Iris pigment epithelial cell (primary cell): ENCODE data around the gene PEX5L.

Experiments used
- DNase-seq: peaks from one replicate; pipeline ENCODE4 v3.0.0-alpha.2; 2011; ENCODE audit warnings: low read depth

Gene PEX5L

DNA sequence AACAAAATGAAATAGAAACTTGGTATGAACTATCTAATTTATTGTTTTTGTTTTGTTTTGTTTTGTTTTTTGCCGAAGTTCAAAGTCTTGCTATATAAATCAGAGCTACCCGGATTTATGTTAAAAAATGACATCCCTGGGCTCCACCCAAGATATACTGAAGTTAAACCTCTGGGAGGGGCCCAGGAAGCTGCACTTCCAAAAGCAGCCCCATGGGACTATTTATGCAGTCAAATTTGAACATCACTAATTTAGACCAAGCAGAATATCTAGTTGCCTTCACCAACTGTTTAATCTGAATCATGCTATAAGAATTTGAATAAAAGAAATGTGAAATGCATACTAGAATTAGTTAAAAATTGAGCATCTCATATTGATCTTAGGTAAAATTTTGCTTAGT, 32.2 kb downstream of the PEX5L start:
- no peak for DNase-seq

DNA sequence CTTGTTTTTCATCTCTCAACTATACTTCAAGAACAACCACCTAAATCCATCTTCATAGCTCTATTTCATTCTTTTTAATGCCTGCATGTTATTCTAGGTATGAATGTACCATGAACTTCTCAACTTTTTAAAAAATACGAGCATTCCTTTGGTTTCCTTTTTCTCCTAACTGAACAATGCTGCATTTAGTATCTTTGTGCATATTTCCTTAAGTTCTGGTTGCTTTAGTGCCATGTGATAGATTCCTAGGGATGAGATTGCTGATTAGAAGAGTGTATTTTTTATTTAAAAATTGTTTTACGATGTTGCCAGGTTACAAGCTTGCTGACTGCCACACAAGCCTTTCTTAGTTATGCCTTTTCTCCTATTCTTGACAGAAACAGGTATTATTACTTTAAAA, 34.7 kb downstream of the PEX5L start:
- DNase-seq: no peak

DNA sequence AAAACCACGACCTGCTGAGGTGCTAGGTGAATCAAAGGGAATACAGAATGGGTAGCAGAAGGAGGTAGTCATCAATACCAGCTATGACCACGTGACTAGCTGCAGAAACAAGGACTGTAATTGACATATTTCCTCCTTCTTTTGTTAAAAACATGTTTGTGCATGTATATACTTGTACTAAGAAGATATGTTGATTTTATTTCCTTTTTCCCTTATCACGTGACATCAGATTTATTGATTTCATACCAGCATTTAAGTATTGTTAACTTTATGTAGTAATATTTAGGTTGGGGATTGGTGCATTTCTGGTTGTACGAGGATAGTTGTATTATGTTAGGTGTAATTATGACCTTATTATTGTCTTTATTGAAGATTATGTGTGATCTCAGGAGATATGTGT, 36.2 kb downstream of the PEX5L start:
- no peak for DNase-seq

DNA sequence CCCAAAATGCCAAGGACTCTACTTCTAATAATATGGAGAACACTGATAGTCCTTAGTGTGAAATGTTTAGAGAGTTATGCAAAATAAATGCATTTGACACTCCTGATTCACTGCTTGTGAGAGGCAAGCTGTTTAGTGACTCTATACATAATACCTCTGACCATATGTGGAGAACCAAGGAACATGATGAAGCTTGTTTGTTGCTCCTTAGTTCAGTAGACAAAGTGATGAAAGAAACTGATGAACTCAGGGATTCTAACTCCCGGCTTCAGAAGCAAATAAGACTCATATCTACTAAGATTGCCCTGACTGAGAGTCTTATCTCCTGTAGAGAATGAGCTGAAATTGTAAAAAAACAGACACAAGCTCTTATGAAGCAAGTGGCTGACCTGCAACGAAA, 41.3 kb downstream of the PEX5L start:
- DNase-seq: no peak

DNA sequence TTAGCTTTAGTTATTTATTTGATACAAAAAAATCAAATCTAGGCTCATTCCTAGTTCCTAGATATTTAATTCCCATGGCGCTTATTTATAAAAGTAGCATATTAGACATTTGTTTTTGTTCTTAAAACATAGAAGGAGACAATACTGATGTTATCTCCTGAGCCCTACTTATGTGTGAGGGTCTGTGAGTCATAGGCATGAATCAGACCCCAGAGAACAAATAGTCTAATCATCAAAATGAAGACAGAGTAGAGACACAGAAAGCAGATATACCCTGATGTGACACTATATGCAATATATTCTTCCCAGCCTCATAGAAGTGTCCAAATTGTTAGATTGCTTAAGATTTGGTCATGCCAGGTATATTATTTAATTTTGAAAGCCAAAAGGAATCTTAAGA, 44.9 kb downstream of the PEX5L start:
- no peak for DNase-seq

DNA sequence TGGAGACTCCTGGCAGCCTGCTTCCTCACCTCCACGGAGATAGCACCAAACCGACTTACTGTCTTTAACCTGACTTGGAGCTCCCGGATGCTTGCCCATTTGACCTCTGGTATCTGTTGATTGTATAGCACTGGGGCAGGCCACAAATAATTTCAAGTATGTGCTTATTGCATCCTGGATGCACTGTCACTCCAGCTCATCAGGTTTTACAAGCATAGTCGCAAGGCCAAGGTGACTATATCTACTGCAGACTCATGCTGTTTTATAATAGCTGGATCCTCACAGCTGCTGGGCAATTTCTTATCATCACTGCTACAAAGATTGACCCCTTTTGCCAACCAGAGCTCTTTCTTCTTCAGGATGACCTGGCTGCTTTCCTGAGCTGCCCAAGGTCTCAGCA, 45.6 kb downstream of the PEX5L start:
- no peak for DNase-seq

DNA sequence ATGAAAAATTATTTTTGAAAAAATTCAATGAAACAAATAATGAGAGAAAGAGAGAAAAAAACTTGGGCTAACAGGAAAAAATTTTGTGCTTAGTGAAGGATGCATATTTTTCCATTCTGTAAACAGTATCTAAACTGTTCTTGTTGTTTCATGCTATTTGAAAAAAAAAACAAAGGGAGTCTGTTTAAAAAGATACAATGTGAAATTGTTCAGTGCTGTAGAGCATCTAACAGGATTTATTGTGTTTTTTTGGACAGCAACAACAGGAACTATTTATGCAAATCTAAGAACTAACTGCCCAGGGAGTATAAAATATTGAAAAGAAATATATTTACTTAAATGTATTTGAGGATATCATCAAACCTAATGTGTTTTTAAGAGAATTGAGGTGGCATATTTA, 55.1 kb downstream of the PEX5L start:
- no peak for DNase-seq

DNA sequence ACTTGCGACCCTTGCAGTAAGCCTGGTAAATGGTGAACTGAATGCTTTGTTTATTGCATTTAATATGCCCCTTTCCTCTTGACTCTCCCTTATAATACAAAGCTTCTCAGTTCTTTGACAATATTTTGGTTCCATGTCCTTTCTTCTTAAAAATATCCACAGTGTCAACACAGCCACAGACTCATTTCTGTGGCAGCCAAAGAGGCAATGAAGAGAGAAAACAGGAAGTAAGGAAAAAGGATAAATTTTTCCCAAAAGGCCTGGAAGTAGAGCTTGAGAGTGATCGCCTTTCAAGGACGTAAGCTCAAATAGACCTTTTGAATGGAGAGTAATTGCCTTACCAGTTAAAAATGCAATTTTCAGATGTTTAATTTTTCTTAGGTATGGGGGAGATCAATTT, 59.4 kb downstream of the PEX5L start:
- no peak for DNase-seq

DNA sequence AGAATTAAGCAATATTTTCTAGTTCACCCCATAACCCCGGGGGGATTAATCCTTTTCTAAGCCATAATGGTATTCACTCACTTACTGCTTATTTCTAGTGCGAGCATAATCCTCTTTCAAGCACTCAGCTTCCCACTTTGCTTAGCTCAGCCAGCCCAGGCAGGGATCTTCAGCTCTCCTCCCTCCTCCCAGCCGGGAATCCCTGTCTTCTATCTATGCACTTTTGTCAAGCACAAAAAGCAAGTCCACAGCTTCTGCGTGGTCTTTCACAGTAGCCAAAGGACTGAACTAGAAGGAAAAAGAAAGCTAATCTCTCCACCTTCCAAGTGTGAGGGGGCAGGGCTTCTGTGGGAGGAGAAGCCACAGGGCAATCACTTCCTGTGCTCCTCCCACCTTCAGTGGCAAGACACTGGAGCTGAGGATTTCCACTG, 62.8 kb downstream of the PEX5L start:
- no peak for DNase-seq

DNA sequence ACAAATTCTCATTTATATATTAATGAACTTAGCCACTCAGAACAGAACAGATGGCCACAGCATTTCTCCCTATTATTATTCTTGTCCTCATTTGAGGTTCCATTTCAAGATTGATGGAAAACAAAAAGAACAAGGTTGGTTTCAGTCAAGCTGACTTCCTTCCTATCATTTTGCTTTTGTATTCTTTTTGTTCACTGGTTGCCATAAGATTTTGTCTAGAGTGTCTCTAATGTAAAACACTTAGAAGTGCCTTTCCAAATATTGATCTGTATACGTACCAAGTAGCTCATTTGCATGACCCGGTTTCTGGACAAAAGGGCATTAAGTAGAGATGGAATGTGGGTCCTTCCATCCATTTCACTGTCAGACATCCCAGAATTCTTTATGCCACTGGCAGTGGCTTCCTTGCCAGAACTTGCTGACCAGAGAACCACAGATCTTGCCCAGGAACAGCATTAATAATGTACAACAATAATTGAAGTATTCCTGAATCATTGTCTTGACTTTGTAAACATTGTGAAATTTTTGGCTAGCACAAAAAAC, 63.8 kb downstream of the PEX5L start:
- DNase-seq: no peak

DNA sequence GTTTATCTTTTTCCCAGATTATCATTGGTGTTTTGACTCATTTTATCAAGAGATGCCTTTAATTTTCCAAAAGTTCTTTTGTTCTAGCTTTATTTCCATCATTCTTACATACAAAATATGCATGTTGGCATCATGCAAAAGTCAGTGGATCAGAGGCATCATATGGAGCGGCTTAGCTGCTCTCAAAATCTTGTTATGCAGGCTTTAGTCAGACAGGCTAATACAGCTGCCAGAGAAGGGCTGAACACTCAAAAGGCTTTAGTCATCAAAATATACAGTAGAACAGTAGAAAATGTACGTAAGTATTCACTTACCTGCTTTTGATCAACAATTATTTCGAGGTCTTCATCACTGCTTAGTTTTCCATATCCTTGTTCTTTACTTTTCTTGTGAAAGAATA, 65.5 kb downstream of the PEX5L start:
- no peak for DNase-seq

DNA sequence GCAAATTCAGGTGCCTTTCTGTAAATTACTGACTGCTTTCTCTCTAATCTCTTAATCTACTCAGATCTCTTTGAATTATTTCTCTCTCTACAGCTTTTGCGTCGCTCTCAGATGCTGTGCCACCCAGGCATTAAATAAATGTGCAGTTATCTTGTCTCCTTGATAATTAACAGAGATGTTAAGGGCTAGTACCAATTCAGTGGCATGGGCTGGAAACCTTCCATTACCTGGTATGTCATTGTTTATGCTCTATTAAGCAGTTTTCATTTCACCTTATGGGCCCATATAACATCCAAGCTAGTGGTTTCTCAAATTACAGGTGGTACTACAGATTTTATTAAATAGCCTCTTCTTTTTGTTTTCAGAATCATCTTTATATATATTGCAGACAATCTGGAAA, 66.0 kb downstream of the PEX5L start:
- DNase-seq: no peak

DNA sequence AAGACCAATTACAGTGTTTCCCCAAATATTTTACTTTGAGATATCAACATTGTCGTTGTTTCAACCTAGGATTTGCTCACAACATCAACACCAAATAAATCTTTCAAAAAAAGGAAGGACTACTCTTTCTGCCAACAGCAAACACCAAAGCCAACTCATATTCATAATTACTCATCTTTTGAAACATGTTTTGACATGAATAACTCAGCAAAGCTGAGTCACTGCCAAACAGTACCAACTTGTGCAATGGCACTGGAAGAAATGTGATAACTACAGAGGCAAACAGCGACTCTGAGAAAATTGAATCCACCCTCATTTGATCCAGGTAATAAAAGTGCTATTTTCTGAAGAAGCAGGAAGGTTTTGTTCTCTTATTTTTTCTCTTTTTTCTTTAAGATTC, 67.2 kb downstream of the PEX5L start:
- peak; percentile 51 for DNase-seq

DNA sequence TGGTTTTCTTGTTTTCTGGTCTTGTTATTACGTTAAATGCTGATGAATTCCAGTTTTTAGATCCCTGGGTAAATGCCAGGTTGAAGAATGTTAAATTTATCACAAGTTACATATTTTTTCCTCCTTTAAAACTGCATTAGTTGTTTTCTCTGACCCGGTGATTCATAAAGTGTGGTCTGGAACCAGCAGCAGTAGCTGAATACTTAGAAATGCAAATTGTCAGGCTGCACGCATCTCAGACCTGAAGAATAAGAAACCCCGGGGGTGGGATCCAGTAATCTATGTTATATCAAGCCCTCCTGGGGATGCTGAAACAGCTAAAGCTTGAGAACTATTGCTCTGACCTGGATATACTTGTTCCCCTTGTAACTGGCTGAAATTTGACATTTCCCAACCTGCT, 69.1 kb downstream of the PEX5L start:
- no peak for DNase-seq

DNA sequence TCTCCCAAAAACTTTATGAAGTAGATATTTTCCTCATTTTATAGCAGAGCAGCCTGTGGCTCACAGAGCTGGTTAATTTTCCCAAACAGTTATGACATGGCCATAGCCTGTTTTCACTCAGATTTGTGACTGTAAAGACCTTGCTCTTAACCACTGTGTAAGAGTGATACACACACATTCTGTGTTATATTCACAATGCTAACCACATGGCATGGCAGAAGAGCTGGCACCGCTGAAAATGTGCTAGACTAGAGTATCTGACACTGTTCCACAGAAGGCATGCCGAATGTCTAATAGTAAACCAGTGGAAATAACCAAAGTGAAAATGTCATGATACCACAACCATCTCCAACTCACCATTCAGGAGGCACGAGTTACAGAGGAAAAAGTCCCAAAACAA, 71.8 kb downstream of the PEX5L start:
- no peak for DNase-seq

DNA sequence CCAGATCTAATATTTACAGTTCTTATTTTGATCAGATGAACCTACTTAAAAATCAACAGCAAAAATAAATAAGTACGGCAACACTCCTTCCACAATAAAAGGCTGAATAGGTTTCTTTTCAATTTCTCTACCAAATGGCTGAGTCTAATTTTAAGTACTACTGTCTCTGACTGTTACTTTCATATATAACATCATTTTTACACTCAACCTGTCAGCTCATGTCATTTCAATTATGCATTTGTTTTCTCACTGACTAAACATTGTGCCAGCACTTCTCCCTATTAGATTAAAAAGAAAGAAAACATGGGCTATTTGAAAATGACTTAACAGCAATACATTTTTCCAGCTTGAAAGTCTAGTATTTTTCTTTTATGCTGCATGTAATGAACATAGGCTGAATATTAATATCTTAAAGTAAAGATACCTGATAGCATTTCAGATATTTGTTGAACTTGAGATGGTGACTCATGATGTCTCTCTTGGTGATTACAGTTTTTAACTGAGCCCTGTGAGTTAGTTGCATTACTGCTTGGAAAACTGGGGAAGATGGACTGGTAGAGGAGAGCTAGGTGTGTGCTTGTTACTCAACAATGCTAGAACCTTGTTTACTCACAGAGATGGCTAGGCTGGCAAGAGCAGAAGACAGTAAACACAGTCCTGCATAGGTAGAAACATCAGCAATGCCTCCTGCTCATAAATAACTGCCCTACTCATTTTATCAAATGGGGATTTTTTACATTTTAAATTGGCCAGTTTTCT, 73.9 kb downstream of the PEX5L start:
- no peak for DNase-seq

DNA sequence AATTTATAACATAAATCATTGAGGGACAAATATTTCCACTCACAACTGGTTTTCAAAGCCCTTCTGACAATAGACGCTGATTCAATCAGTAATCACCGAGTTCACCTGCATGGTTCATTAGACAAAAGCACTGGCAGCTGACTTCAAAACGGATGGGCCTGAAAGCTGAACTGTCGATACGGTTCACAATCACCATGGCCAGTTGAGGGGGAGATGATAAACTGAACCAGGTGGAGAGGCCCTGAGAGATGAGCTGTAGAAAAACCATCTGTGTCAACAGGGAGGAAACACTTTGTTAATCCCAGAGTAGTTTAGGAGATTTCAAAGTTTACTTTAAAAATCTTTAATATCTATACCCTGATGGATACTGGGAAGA, 75.0 kb downstream of the PEX5L start:
- DNase-seq: no peak

DNA sequence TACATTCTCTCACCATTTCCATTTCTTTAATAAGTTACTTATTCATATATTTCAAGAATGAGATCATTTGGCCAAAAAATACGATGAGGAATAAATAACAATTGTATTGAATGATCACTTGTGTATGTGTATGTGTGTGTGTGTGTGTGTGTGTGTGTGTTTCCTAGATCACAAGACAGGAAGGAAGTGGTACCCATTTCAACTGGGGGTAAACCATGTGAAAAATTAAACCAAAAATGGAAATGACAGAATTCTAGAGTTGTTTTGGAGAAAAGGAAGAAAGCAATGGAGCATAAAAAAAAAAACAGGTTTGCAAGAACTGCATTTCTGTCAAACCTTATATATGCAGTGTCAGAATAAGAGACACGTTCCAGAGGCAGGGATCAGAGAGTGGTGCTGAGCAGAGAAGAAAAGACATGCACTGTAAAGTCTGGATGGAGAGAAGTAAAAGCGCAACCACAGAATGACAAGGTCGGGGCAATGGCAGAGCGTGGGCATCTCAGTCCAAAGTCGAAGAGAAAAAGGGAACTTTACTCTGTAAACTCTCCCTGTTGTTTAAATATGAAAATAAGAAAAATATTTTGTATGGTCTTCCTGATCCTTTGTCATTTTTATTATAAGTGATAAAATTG, 75.5 kb downstream of the PEX5L start:
- DNase-seq: no peak

DNA sequence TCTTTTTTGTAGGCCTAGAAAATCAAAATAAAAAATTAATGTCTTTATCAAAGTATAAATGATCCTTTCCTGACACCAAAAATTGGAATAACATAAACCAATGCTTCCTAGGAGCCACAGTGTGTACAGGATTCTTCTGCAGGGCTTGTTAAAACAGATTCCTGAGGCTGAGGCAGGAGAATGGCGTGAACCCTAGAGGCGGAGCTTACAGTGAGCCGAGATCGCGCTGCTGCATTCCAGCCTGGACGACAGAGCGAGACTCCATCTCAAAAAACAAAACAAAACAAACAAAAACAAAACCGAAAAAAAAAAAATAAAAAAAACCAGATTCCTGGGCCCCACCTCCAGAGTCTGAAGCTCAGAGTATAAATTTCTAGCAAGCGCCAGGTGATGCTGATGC, 78.0 kb downstream of the PEX5L start:
- no peak for DNase-seq

DNA sequence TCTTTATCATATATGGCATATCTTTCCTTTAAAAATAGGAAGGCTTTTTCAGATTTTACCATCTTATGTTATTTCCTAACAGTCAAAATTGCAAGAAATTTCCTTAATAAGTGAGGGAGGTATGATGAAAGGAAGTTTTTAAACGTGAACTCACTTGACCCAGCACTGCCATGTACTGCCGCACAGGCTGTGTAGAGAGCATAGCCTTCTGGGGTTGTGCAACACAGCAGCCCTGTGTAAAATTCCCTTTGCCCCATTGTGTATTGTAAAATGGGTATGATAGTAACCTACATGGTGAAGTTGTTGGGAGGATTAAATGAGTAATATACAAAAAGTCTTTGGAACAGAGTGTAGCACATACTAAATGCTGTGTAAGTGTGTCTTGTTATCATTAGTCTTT, 78.6 kb downstream of the PEX5L start:
- no peak for DNase-seq

DNA sequence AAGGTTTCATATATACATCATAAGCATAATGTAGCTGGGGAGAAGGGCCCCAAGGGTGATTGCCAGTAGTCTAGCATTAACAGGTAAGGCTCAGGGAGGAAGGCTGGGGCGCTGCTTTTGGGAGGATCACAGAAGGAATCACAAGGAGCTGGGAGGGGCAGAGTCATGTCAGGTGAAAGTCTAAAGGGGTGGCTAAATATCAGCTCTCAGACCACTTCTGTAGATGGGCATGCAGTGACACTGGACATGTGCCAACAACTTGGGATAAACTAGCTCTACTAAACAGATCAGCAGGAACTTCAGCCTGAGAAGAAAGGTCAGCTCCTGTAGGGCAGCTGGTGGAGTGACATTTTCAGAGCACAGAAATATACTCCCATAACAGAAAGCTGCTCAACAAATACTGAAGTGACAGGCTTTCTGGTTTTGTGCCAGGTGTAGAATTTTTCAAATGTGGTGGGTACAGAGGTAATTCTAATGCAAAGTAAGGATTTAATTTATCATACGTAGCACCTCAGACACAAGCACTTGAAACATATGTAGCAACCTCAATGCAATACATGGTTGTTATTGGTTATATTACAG, 79.4 kb downstream of the PEX5L start:
- no peak for DNase-seq

DNA sequence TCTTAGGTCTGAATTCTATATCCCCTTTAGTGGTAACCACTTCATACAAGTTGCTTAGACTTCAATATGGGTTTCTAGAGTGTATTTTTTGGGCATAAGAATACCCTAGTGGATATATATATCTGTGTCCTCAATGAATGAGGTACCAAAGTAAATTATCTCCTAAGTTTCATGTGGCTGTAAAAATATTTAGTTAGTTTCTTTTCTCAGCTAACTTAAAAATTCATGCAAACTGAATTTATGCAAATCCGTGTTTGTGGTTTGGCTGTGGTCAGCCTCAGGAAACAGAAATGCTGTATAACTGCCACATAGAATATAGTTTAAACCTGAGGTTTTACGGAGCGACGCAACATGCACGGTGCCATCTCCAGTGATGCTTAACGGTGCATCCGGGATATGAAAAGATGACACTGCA, 80.3 kb downstream of the PEX5L start:
- no peak for DNase-seq

DNA sequence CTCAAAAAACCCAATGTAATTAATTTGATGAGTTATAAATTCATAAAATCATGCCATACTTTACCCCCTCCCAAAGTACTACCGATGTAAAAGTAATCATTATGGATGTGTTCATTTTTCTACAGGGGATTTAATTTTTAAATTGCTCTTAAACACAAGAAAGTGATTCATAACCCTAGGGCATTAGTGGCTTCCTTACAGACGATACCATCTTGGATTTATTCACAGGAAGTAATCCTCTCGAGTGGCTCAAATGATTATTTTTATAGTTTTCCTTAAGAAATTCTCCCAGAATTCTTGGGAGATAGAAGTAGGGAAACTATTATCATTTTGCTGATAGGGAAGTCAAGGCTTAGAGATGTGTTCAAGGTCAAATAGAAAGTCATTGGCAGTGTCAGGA, 80.9 kb downstream of the PEX5L start:
- DNase-seq: no peak

DNA sequence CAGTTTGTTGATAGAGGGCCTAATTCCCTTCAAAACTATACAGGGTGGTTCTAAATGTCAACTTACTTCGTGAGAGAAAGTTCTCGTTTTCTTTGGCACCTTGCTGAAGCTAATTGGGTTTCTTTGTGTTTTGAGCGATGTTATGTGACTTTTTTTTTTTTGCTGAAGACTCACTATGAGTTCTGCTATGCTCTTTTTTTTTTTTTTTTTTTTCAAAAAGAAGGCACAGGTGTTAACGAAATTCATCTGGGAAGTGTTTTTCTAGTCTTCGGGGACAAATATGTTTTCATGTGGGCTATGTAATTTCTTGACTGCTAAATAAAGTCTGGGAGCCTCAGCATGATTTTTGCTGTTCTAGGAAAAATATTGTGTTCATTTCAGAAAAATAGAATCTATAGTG, 81.5 kb downstream of the PEX5L start:
- no peak for DNase-seq
